AG04450 (cell line): ENCODE results near the gene SH3GL2. TPM values are rescaled to one million over a fixed set of nuclear protein-coding genes. Genes with fewer than 3 reads are reported as not detected.
A peak's percentile ranks its signal among the peaks of the same experiment; 100 is the strongest.

Experiments used
- CTCF ChIA-PET: fragments of 300-600, 350-600 bp; formaldehyde crosslinking; extraction: SDS; loops from one replicate; lab custom pipeline; 2022; ENCODE audit warnings: antibody characterized with exemption, inconsistent platforms; lab: Charles Lee
- POLR2A ChIA-PET: fragments of 350-600 bp; formaldehyde crosslinking; extraction: SDS; loops from one replicate; lab custom pipeline; 2021; ENCODE audit warnings: antibody characterized with exemption, inconsistent platforms; lab: Yijun Ruan, JAX
- DNase-seq: peaks from one replicate; pipeline ENCODE4 v3.0.0-alpha.2; 2011; ENCODE audit warnings: low read depth, low spot score
- H3K27ac ChIP-seq: one replicate; pipeline ENCODE4 v1.5.1; 2012; ENCODE audit warnings: low read depth, low read length, control low read depth
- H3K27me3 ChIP-seq: one replicate; pipeline ENCODE4 v1.6.0; 2012; ENCODE audit warnings: low read length; ENCODE audit not compliant: control insufficient read depth, insufficient read depth
- H3K4me3 ChIP-seq: 2 replicates; pipeline ENCODE4 v1.5.1; 2011; ENCODE audit warnings: mild to moderate bottlenecking, low read depth, low read length, control low read depth
- H3K9me3 ChIP-seq: 2 replicates; pipeline ENCODE4 v1.5.1; 2012; ENCODE audit warnings: low read length; ENCODE audit not compliant: control insufficient read depth, insufficient read depth
- polyA plus RNA-seq: library from polyadenylated mRNA; depleted of rRNA; stranded (reverse); fragments of >200 nt; gene quantifications from 2 replicates; pipeline ENCODE4 v1.2.3, GENCODE V29; 2011
- TF ChIP-seq, protein P1 (sequence below): IDR thresholded peaks from 2 replicates; pipeline ENCODE4 v1.5.1; 2011; ENCODE audit warnings: low read depth, low read length, control low read depth, inconsistent platforms

The SH3GL2 gene
- polyA plus RNA-seq, 1 experiment: 0.04 TPM

- POLR2A ChIA-PET: no interaction called here
- no peak overlapping the region for H3K4me3 ChIP-seq
- CTCF ChIA-PET: no interaction called here
- peaks cover 18% of the 10 kb centered on the region for H3K27me3 ChIP-seq
- TF ChIP-seq, protein P1, sequence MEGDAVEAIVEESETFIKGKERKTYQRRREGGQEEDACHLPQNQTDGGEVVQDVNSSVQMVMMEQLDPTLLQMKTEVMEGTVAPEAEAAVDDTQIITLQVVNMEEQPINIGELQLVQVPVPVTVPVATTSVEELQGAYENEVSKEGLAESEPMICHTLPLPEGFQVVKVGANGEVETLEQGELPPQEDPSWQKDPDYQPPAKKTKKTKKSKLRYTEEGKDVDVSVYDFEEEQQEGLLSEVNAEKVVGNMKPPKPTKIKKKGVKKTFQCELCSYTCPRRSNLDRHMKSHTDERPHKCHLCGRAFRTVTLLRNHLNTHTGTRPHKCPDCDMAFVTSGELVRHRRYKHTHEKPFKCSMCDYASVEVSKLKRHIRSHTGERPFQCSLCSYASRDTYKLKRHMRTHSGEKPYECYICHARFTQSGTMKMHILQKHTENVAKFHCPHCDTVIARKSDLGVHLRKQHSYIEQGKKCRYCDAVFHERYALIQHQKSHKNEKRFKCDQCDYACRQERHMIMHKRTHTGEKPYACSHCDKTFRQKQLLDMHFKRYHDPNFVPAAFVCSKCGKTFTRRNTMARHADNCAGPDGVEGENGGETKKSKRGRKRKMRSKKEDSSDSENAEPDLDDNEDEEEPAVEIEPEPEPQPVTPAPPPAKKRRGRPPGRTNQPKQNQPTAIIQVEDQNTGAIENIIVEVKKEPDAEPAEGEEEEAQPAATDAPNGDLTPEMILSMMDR: no peak
- no peaks in the 10 kb centered on the region for H3K9me3 ChIP-seq
- no peak for DNase-seq
- H3K27ac ChIP-seq: no peak overlapping the region
Measured at GRCh38 chr9:17588941-17589340, 10.1 kb downstream of the SH3GL2 start.

- DNase-seq: no peak
- H3K27ac ChIP-seq: no peak overlapping the region
- ChIA-PET POLR2A (no interaction called here), CTCF (no interaction called here)
- TF ChIP-seq, protein P1: no peak
- H3K4me3 ChIP-seq: no peak overlapping the region
- H3K27me3 ChIP-seq: peaks cover 20% of the 10 kb centered on the region
- H3K9me3 ChIP-seq: no peaks in the 10 kb centered on the region
Measured at GRCh38 chr9:17589771-17590170, 10.9 kb downstream of the SH3GL2 start.

- ChIA-PET CTCF (no interaction called here), POLR2A (no interaction called here)
- H3K9me3 ChIP-seq: no peaks in the 10 kb centered on the region
- DNase-seq: no peak
- H3K4me3 ChIP-seq: no peak overlapping the region
- TF ChIP-seq, protein P1: no peak
- H3K27ac ChIP-seq: no peak overlapping the region
- H3K27me3 ChIP-seq: peaks cover 17% of the 10 kb centered on the region
Measured at GRCh38 chr9:17594961-17595360, 16.1 kb downstream of the SH3GL2 start.

GRCh38 chr9:17597977-17598376 lies 19.1 kb downstream of the SH3GL2 start:
- ChIA-PET POLR2A (no interaction called here), CTCF (no interaction called here)
- Histone ChIP-seq H3K27ac (no peak overlapping the region), H3K27me3 (peaks cover 9% of the 10 kb centered on the region), H3K9me3 (no peaks in the 10 kb centered on the region), H3K4me3 (no peak overlapping the region)
- no peak for DNase-seq
- TF ChIP-seq, protein P1: no peak

DNA sequence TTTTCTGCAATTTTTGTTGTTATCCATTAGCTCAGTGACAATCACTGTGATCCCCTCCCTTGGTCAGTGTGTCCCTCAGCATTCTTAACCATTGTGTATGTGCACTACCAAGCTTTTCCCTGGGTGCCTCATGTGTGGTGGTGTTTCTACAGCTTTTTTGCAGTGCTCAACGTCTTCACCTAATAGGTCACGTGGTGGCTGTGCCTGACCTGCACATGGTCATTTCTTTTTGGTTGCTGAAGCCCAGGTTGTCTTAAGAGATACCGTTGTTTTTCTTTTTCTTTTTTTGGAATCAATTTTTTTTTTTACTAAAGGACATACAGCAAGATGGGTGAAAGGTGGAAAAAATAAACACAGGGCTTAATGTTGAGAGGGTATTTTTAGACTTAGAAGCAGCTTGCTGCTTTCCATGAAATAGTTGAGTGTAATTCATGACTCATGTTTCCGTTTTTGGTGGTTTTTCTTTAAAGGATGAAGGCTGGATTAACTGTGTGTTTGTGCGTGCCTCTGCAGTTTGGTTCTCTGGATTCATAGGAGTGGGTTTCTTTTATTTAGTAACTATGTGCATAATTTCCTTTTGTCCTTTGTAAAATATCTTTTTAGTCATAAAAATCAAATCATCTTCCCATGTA lies 22.2 kb downstream of the SH3GL2 start:
- no peak overlapping the region for H3K4me3 ChIP-seq
- ChIA-PET POLR2A (no interaction called here), CTCF (interaction anchor here (0.6 kb wide), 1 partner anchor 36 kb away, joined by 3 read pairs; no protein-coding TSS in a partner anchor)
- H3K27ac ChIP-seq: no peak overlapping the region
- no peaks in the 10 kb centered on the region for H3K9me3 ChIP-seq
- H3K27me3 ChIP-seq: no peaks in the 10 kb centered on the region
- DNase-seq: peak; percentile 20
- TF ChIP-seq, protein P1: no peak
